GM23338 (cell line): Measurements from ENCODE around the gene OR6C2. TPM values are rescaled to one million over a fixed set of nuclear protein-coding genes. Genes with fewer than 3 reads are reported as not detected.
"Not testable (repeated sequence)": the region's sequence is repeated elsewhere in the genome, so short reads cannot be mapped to it uniquely, and the experiment has no call there.

Experiments used
- ATAC-seq: fragments of 200-7000 bp; cut with Tn5 transposase; 3 replicates; pipeline ENCODE4 v1.9.1; 2020
- DNase-seq: peaks from one replicate; pipeline ENCODE4 v3.0.0-alpha.2; 2015; ENCODE audit warnings: low spot score
- H2AFZ ChIP-seq: fragments of 200-600 bp; sonication (generic); 2 replicates; pipeline ENCODE4 v1.8.0; 2016; ENCODE audit warnings: antibody characterized with exemption, mild to moderate bottlenecking, moderate library complexity
- H3F3A ChIP-seq: fragments of 200-600 bp; sonication (generic); replicated peaks from 2 replicates; pipeline ENCODE4 v1.8.0; 2017; ENCODE audit warnings: antibody characterized with exemption, mixed run types, low read depth
- H3K27ac ChIP-seq: fragments of 200-600 bp; sonication (generic); 2 replicates; pipeline ENCODE4 v1.6.1; 2016; ENCODE audit warnings: low read depth
- H3K27me3 ChIP-seq: fragments of 200-600 bp; sonication (generic); 2 replicates; pipeline ENCODE4 v1.8.0; 2016; ENCODE audit warnings: mild to moderate bottlenecking, mixed run types, moderate library complexity; ENCODE audit not compliant: insufficient read depth
- H3K36me3 ChIP-seq: fragments of 200-600 bp; sonication (generic); 2 replicates; pipeline ENCODE4 v1.8.0; 2016; ENCODE audit warnings: mild to moderate bottlenecking; ENCODE audit not compliant: insufficient read depth
- H3K4me1 ChIP-seq: fragments of 200-600 bp; sonication (generic); 2 replicates; pipeline ENCODE4 v1.8.0; 2016; ENCODE audit warnings: mild to moderate bottlenecking, moderate library complexity; ENCODE audit not compliant: insufficient read depth
- H3K4me2 ChIP-seq: fragments of 200-600 bp; sonication (generic); 2 replicates; pipeline ENCODE4 v1.7.1; 2017; ENCODE audit warnings: mixed run types
- H3K4me3 ChIP-seq: fragments of 200-600 bp; sonication (generic); 2 replicates; pipeline ENCODE4 v1.6.1; 2016; ENCODE audit warnings: mixed run types
- H3K79me2 ChIP-seq: fragments of 200-600 bp; sonication (generic); replicated peaks from 2 replicates; pipeline ENCODE4 v1.8.0; 2017; ENCODE audit warnings: mild to moderate bottlenecking; ENCODE audit not compliant: insufficient read depth
- H3K9me2 ChIP-seq: fragments of 200-600 bp; sonication (generic); 2 replicates; pipeline ENCODE4 v1.8.0; 2017; ENCODE audit not compliant: insufficient read depth
- H4K20me1 ChIP-seq: fragments of 200-600 bp; sonication (generic); replicated peaks from 2 replicates; pipeline ENCODE4 v1.8.0; 2017; ENCODE audit warnings: mild to moderate bottlenecking; ENCODE audit not compliant: insufficient read depth
- H3K27ac Mint-ChIP-seq: 2 replicates; pipeline ENCODE4 v1.8.0; 2020; ENCODE audit warnings: inconsistent platforms, mild to moderate bottlenecking, moderate library complexity, mixed read lengths
- H3K27me3 Mint-ChIP-seq: 3 replicates; pipeline ENCODE4 v1.8.0; 2022; ENCODE audit warnings: low read depth, mild to moderate bottlenecking, moderate library complexity, mixed read lengths, inconsistent platforms; ENCODE audit not compliant: insufficient read depth, poor library complexity
- H3K36me3 Mint-ChIP-seq: 3 replicates; pipeline ENCODE4 v1.8.0; 2021; ENCODE audit warnings: low read depth, mild to moderate bottlenecking, inconsistent platforms, moderate library complexity, mixed read lengths
- H3K4me1 Mint-ChIP-seq: 3 replicates; pipeline ENCODE4 v1.8.0; 2020; ENCODE audit warnings: mild to moderate bottlenecking, inconsistent platforms, mixed read lengths
- H3K4me3 Mint-ChIP-seq: 3 replicates; pipeline ENCODE4 v1.8.0; 2021; ENCODE audit warnings: moderate library complexity, mild to moderate bottlenecking, inconsistent platforms, mixed read lengths
- H3K9me3 Mint-ChIP-seq: 3 replicates; pipeline ENCODE4 v1.8.0; 2020; ENCODE audit warnings: moderate library complexity, mild to moderate bottlenecking, inconsistent platforms, mixed read lengths
- CREB1 ChIP-seq: fragments of 250-450 bp; sonication (Bioruptor Pico); IDR thresholded peaks from 2 replicates; pipeline ENCODE4 v1.5.0; 2020; ENCODE audit warnings: low read depth, mild to moderate bottlenecking, moderate library complexity
- CTCF ChIP-seq, 2 experiments: fragments of 200-600 bp in 1 of 2; sonication (generic) in 1 of 2; conservative IDR thresholded peaks; 2 replicates each; pipeline versions ENCODE4 v1.5.1 to v1.6.1; 2016 to 2017; ENCODE audit warnings: antibody characterized with exemption in 2 of 2, low read depth in 2 of 2, mild to moderate bottlenecking in 2 of 2, moderate library complexity in 1 of 2
- ETS1 ChIP-seq: IDR thresholded peaks from 2 replicates; pipeline ENCODE4 v1.6.1; 2016; ENCODE audit warnings: antibody characterized with exemption
- EZH2 ChIP-seq: fragments of 200-600 bp; sonication (generic); IDR thresholded peaks from one replicate; pipeline ENCODE4 v1.8.0; 2017; ENCODE audit warnings: antibody characterized with exemption, mild to moderate bottlenecking, low read depth; ENCODE audit not compliant: unreplicated experiment
- EZH2phosphoT487 ChIP-seq: fragments of 200-600 bp; sonication (generic); IDR thresholded peaks from one replicate; pipeline ENCODE4 v1.8.1; 2018; ENCODE audit warnings: antibody characterized with exemption; ENCODE audit not compliant: unreplicated experiment
- JUNB ChIP-seq: IDR thresholded peaks from one replicate; pipeline ENCODE4 v1.6.1; 2016; ENCODE audit warnings: antibody characterized with exemption; ENCODE audit not compliant: unreplicated experiment
- NANOG ChIP-seq: IDR thresholded peaks from 2 replicates; pipeline ENCODE4 v1.6.1; 2016; ENCODE audit warnings: antibody characterized with exemption, borderline replicate concordance
- POLR2AphosphoS5 ChIP-seq: IDR thresholded peaks from 2 replicates; pipeline ENCODE4 v1.6.1; 2016; ENCODE audit warnings: antibody characterized with exemption, low read depth
- STAT1 ChIP-seq: IDR thresholded peaks from one replicate; pipeline ENCODE4 v1.6.1; 2016; ENCODE audit warnings: antibody characterized with exemption; ENCODE audit not compliant: unreplicated experiment
- ZNF114 ChIP-seq: fragments of 250-450 bp; sonication (Bioruptor Pico); IDR thresholded peaks from 2 replicates; pipeline ENCODE4 v1.5.0; 2020; ENCODE audit warnings: mild to moderate bottlenecking, moderate library complexity
- ZNF331 ChIP-seq: fragments of 250-450 bp; sonication (Bioruptor Pico); IDR thresholded peaks from 2 replicates; pipeline ENCODE4 v1.5.0; 2020; ENCODE audit warnings: low read depth, mild to moderate bottlenecking, moderate library complexity
- ZNF462 ChIP-seq: fragments of 250-450 bp; sonication (Bioruptor Pico); IDR thresholded peaks from 2 replicates; pipeline ENCODE4 v1.5.0; 2020; ENCODE audit warnings: mild to moderate bottlenecking, moderate library complexity
- polyA plus RNA-seq: library from polyadenylated mRNA; unstranded; fragments of >200 nt; fragmentation: Nextera tagmentation; extraction: Ambion mirVana; gene quantifications from 2 replicates; pipeline ENCODE4 v1.2.1, GENCODE V29; 2016
- total RNA-seq: library from RNA; depleted of rRNA; stranded (reverse); fragments of >200 nt; shearing (Covaris generic); gene quantifications from 2 replicates; pipeline ENCODE4 v1.2.3, GENCODE V29; 2014

OR6C2 gene
- total and polyA plus RNA-seq, 2 experiments from 2014 or later = not detected

GRCh38 chr12:55464926-55465325, 21.1 kb downstream of the OR6C2 start:
- H3K27ac Mint-ChIP-seq = not testable (repeated sequence)

GRCh38 chr12:55467836-55468235, 24.0 kb downstream of the OR6C2 start:
- no peak overlapping the region for H3K27ac Mint-ChIP-seq
- H2AFZ ChIP-seq = no peak overlapping the region
- TF ChIP-seq NANOG (no peak), JUNB (no peak), ZNF462 (CRISPR knock-in tag) (no peak), CREB1 (CRISPR knock-in tag) (no peak), POLR2AphosphoS5 (no peak), ETS1 (no peak), EZH2phosphoT487 (no peak), ZNF331 (CRISPR knock-in tag) (no peak), CTCF (conservative IDR thresholded peaks at IDR 0.05; ENCODE audit: low read depth in 2 of 2) (no peak), EZH2 (no peak), ZNF114 (CRISPR knock-in tag) (no peak), STAT1 (no peak)

More at GRCh38 chr12:55464926-55465325, 21.1 kb downstream of the OR6C2 start:
- H3K36me3 ChIP-seq, H3K9me3 Mint-ChIP-seq, H3F3A ChIP-seq, H3K4me2 ChIP-seq, H3K79me2 ChIP-seq, H3K27ac ChIP-seq, H2AFZ ChIP-seq, H3K4me3 Mint-ChIP-seq, H4K20me1 ChIP-seq, H3K36me3 Mint-ChIP-seq, H3K9me2 ChIP-seq, H3K27me3 Mint-ChIP-seq, H3K4me1 Mint-ChIP-seq, DNase-seq, H3K4me1 ChIP-seq, H3K4me3 ChIP-seq, H3K27me3 ChIP-seq, ATAC-seq: not testable (repeated sequence)

More at GRCh38 chr12:55467836-55468235, 24.0 kb downstream of the OR6C2 start:
- H3K4me1 Mint-ChIP-seq = peaks cover 13% of the 10 kb centered on the region; the same call in 2 of the 3 replicates
- no peak overlapping the region for H3K4me2 ChIP-seq
- H3K27me3 Mint-ChIP-seq = no peaks in the 10 kb centered on the region
- H4K20me1 ChIP-seq = no peaks in the 10 kb centered on the region
- no peak overlapping the region for H3K27ac ChIP-seq
- no peaks in the 10 kb centered on the region for H3K79me2 ChIP-seq
- ATAC-seq = no peak
- no peaks in the 10 kb centered on the region for H3K27me3 ChIP-seq
- H3K4me3 ChIP-seq = no peak overlapping the region
- H3F3A ChIP-seq = no peaks in the 10 kb centered on the region
- H3K4me1 ChIP-seq = peaks cover 7% of the 10 kb centered on the region; the same call in 1 of the 2 replicates
- no peak overlapping the region for H3K4me3 Mint-ChIP-seq
- no peaks in the 10 kb centered on the region for H3K9me2 ChIP-seq
- H3K36me3 Mint-ChIP-seq = no peaks in the 10 kb centered on the region; the same call in 2 of the 3 replicates
- H3K36me3 ChIP-seq = no peaks in the 10 kb centered on the region
- H3K9me3 Mint-ChIP-seq = peaks cover 7% of the 10 kb centered on the region; the same call in 2 of the 3 replicates
- DNase-seq = no peak
